K562 (cell line): ENCODE measurements around the gene FRMD4A. TPM values are rescaled to one million over a fixed set of nuclear protein-coding genes. Genes with fewer than 3 reads are reported as not detected.

ENCODE experiments used
- HLTF ChIP-seq: fragments of 450-650 bp; IDR thresholded peaks from 2 replicates; pipeline ENCODE4 v1.6.1; 2016
- PBX2 ChIP-seq, 2 experiments: IDR thresholded peaks in 1 of 2; conservative IDR thresholded peaks in 1 of 2; 2 replicates each; pipeline ENCODE4 v1.6.1; 2016; ENCODE audit warnings: low read depth in 2 of 2, mild to moderate bottlenecking in 1 of 2, missing compliant biosample characterization in 1 of 2, missing genetic modification characterization in 1 of 2, moderate library complexity in 1 of 2
- POLR3G ChIP-seq: IDR thresholded peaks from 2 replicates; pipeline ENCODE4 v1.6.1; 2011; ENCODE audit not compliant: insufficient read length, insufficient replicate concordance; ENCODE audit errors: extremely low read depth
- SMARCE1 ChIP-seq: fragments of 450-650 bp; IDR thresholded peaks from 2 replicates; pipeline ENCODE4 v1.7.1; 2016; ENCODE audit warnings: mild to moderate bottlenecking
- TBL1XR1 ChIP-seq, 2 experiments: IDR thresholded peaks; 2 replicates each; pipeline ENCODE4 v1.6.1; 2012; ENCODE audit warnings: improper control_type of control experiment in 2 of 2, low read length in 2 of 2, mild to moderate bottlenecking in 1 of 2
- ZKSCAN1 ChIP-seq: fragments of 150-350 bp; IDR thresholded peaks from 2 replicates; pipeline ENCODE4 v1.6.1; 2016; ENCODE audit warnings: low read depth, low read length
- polyA plus RNA-seq, 8 experiments: library from polyadenylated mRNA; depleted of rRNA in 4 of 8; stranded (reverse) in 5 of 8; unstranded in 3 of 8; fragments of >200 nt; fragmentation: Nextera tagmentation in 2 of 8; fragmentation: Illumina TruSeq in 1 of 8; extraction: Ambion mirVana in 2 of 8; extraction: Trizol in 1 of 8; gene quantifications; 2 replicates each; pipeline versions ENCODE4 v1.2.1 to v1.2.3, GENCODE V29; 2011 to 2014; ENCODE audit warnings: inconsistent platforms in 1 of 8, missing spikeins in 1 of 8
- total RNA-seq, 7 experiments: library from RNA; depleted of rRNA in 6 of 7; stranded (reverse); fragments of >200 nt in 6 of 7; fragmentation: Illumina TruSeq in 2 of 7; extraction: Trizol in 2 of 7; gene quantifications; 2 replicates each; pipeline versions ENCODE4 v1.2.1 to v1.2.3, GENCODE V29; 2011 to 2021; ENCODE audit warnings: low replicate concordance in 1 of 7
- TF ChIP-seq, protein P1 (sequence below), 3 experiments: fragments of 200-800 bp in 1 of 3; fragments of 250-450 bp in 1 of 3; fragments of 450-650 bp in 1 of 3; sonication (Bioruptor Pico) in 1 of 3; sonication (Bioruptor generic) in 1 of 3; formaldehyde crosslinking in 1 of 3; IDR thresholded peaks; 2 replicates each; pipeline versions ENCODE4 v1.6.1 to v1.8.0; 2016 to 2022; ENCODE audit warnings: mild to moderate bottlenecking in 2 of 3, missing genetic modification characterization in 2 of 3, missing compliant biosample characterization in 1 of 3, moderate library complexity in 1 of 3

The FRMD4A gene
- total and polyA plus RNA-seq, 9 of the 15 experiments (the other 6 are each of a cell fraction or from before 2014, with no cell fraction given), result 0.80 to 5.2 (median 3.0) TPM

GRCh38 chr10:13730306-13730652 lies 600.4 kb downstream of the FRMD4A start (continued):
- TF ChIP-seq, protein P1, sequence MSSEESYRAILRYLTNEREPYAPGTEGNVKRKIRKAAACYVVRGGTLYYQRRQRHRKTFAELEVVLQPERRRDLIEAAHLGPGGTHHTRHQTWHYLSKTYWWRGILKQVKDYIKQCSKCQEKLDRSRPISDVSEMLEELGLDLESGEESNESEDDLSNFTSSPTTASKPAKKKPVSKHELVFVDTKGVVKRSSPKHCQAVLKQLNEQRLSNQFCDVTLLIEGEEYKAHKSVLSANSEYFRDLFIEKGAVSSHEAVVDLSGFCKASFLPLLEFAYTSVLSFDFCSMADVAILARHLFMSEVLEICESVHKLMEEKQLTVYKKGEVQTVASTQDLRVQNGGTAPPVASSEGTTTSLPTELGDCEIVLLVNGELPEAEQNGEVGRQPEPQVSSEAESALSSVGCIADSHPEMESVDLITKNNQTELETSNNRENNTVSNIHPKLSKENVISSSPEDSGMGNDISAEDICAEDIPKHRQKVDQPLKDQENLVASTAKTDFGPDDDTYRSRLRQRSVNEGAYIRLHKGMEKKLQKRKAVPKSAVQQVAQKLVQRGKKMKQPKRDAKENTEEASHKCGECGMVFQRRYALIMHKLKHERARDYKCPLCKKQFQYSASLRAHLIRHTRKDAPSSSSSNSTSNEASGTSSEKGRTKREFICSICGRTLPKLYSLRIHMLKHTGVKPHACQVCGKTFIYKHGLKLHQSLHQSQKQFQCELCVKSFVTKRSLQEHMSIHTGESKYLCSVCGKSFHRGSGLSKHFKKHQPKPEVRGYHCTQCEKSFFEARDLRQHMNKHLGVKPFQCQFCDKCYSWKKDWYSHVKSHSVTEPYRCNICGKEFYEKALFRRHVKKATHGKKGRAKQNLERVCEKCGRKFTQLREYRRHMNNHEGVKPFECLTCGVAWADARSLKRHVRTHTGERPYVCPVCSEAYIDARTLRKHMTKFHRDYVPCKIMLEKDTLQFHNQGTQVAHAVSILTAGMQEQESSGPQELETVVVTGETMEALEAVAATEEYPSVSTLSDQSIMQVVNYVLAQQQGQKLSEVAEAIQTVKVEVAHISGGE (CRISPR knock-in tag; IDR thresholded peaks at IDR 0.05), result no peak
- TF ChIP-seq ZKSCAN1 (no peak), TBL1XR1 (IDR thresholded peaks at IDR 0.05; ENCODE audit: low read length in 2 of 2) (no peak), POLR3G (no peak), SMARCE1 (no peak), PBX2 (CRISPR knock-in tag; IDR thresholded peaks at IDR 0.05; ENCODE audit: low read depth) (no peak), PBX2 (tag; conservative IDR thresholded peaks at IDR 0.05; ENCODE audit: low read depth) (no peak), HLTF (no peak)
